H9 (cell line): ENCODE data around the gene USP38. TPM values are rescaled to one million over a fixed set of nuclear protein-coding genes. Genes with fewer than 3 reads are reported as not detected.

Source experiments
- DNase-seq: peaks from one replicate; pipeline ENCODE4 v3.0.0-alpha.2; 2017
- H2AFZ ChIP-seq: one replicate; pipeline ENCODE4 v1.6.1; 2013; ENCODE audit warnings: mild to moderate bottlenecking, low read length, control low read depth, moderate library complexity
- H2AK5ac ChIP-seq: 2 replicates; pipeline ENCODE4 v1.6.1; 2013; ENCODE audit warnings: low read length, control low read depth, mixed read lengths; ENCODE audit not compliant: insufficient read length
- H2BK120ac ChIP-seq: one replicate; pipeline ENCODE4 v1.6.1; 2013; ENCODE audit warnings: low read depth, mild to moderate bottlenecking, low read length, control low read depth, inconsistent platforms; ENCODE audit not compliant: poor library complexity, severe bottlenecking
- H2BK12ac ChIP-seq: 2 replicates; pipeline ENCODE4 v1.6.1; 2013; ENCODE audit warnings: low read length, control low read depth, mixed read lengths, low read depth; ENCODE audit not compliant: insufficient read length
- H2BK15ac ChIP-seq: 2 replicates; pipeline ENCODE4 v1.6.1; 2013; ENCODE audit warnings: low read depth, low read length, control low read depth
- H2BK20ac ChIP-seq: one replicate; pipeline ENCODE4 v1.6.1; 2013; ENCODE audit warnings: low read depth, mild to moderate bottlenecking, low read length, control low read depth, inconsistent platforms; ENCODE audit not compliant: poor library complexity, severe bottlenecking
- H2BK5ac ChIP-seq: 2 replicates; pipeline ENCODE4 v1.6.1; 2013; ENCODE audit warnings: low read length, control low read depth, mixed read lengths; ENCODE audit not compliant: insufficient read length
- H3K14ac ChIP-seq: 2 replicates; pipeline ENCODE4 v1.6.1; 2013; ENCODE audit warnings: low read length, control low read depth; ENCODE audit not compliant: insufficient read depth
- H3K18ac ChIP-seq: 2 replicates; pipeline ENCODE4 v1.6.1; 2013; ENCODE audit warnings: low read depth, mild to moderate bottlenecking, mixed read lengths, low read length, control low read depth; ENCODE audit not compliant: insufficient read length
- H3K23ac ChIP-seq: 2 replicates; pipeline ENCODE4 v1.6.1; 2013; ENCODE audit warnings: low read length, control low read depth, mixed read lengths, low read depth; ENCODE audit not compliant: insufficient read length
- H3K23me2 ChIP-seq: 2 replicates; pipeline ENCODE4 v1.6.1; 2013; ENCODE audit warnings: low read depth, mild to moderate bottlenecking, mixed read lengths, low read length, control low read depth; ENCODE audit not compliant: insufficient read length, poor library complexity, severe bottlenecking
- H3K27ac ChIP-seq: 2 replicates; pipeline ENCODE4 v1.5.1; 2013; ENCODE audit warnings: low read length, control low read depth, mixed read lengths, low read depth; ENCODE audit not compliant: insufficient read length
- H3K27me3 ChIP-seq: 2 replicates; pipeline ENCODE4 v1.6.1; 2013; ENCODE audit warnings: low read length, control low read depth, inconsistent platforms; ENCODE audit not compliant: insufficient read depth
- H3K4ac ChIP-seq: 2 replicates; pipeline ENCODE4 v1.6.1; 2013; ENCODE audit warnings: low read depth, mild to moderate bottlenecking, control low read depth, inconsistent platforms, low read length, moderate library complexity
- H3K4me1 ChIP-seq: 2 replicates; pipeline ENCODE4 v1.6.1; 2013; ENCODE audit warnings: low read length, control low read depth, inconsistent platforms; ENCODE audit not compliant: insufficient read depth
- H3K4me2 ChIP-seq: 2 replicates; pipeline ENCODE4 v1.6.1; 2013; ENCODE audit warnings: low read length, control low read depth, mixed read lengths; ENCODE audit not compliant: insufficient read length, insufficient read depth
- H3K56ac ChIP-seq: 2 replicates; pipeline ENCODE4 v1.6.1; 2013; ENCODE audit warnings: low read depth, mild to moderate bottlenecking, mixed read lengths, low read length, control low read depth; ENCODE audit not compliant: insufficient read length
- H3K79me1 ChIP-seq: 2 replicates; pipeline ENCODE4 v1.6.1; 2013; ENCODE audit warnings: low read depth, mild to moderate bottlenecking, moderate library complexity, low read length, control low read depth, inconsistent platforms; ENCODE audit not compliant: insufficient read depth, poor library complexity, severe bottlenecking
- H3K79me2 ChIP-seq: 2 replicates; pipeline ENCODE4 v1.6.1; 2013; ENCODE audit warnings: low read length, control low read depth, inconsistent platforms; ENCODE audit not compliant: insufficient read depth
- H3K9ac ChIP-seq: 2 replicates; pipeline ENCODE4 v1.6.1; 2013; ENCODE audit warnings: low read length, control low read depth, mixed read lengths; ENCODE audit not compliant: insufficient read length; ENCODE audit errors: extremely low read depth
- H3K9me3 ChIP-seq: one replicate; pipeline ENCODE4 v1.6.1; 2013; ENCODE audit warnings: low read depth, low read length, inconsistent platforms; ENCODE audit not compliant: control insufficient read depth
- H3T11ph ChIP-seq: one replicate; pipeline ENCODE4 v1.6.1; 2013; ENCODE audit warnings: mild to moderate bottlenecking, low read length, control low read depth, inconsistent platforms
- H4K20me1 ChIP-seq: one replicate; pipeline ENCODE4 v1.6.1; 2013; ENCODE audit not compliant: control insufficient read depth, insufficient read length, insufficient read depth
- H4K5ac ChIP-seq: 2 replicates; pipeline ENCODE4 v1.6.1; 2013; ENCODE audit warnings: low read depth, mild to moderate bottlenecking, mixed read lengths, low read length, control low read depth; ENCODE audit not compliant: insufficient read length
- H4K8ac ChIP-seq: replicated peaks from 2 replicates; pipeline ENCODE4 v1.6.1; 2013; ENCODE audit warnings: low read length, control low read depth, mixed read lengths, low read depth; ENCODE audit not compliant: insufficient read length
- H4K91ac ChIP-seq: 2 replicates; pipeline ENCODE4 v1.6.1; 2013; ENCODE audit warnings: low read depth, mild to moderate bottlenecking, moderate library complexity, mixed read lengths, low read length, control low read depth; ENCODE audit not compliant: insufficient read length
- H3K27ac Mint-ChIP-seq, 3 experiments: 2 replicates in 2 of 3; 3 replicates in 1 of 3; pipeline ENCODE4 v1.8.0; 2020 to 2021; ENCODE audit warnings: mixed read lengths in 3 of 3, mild to moderate bottlenecking in 1 of 3, moderate library complexity in 1 of 3
- H3K27me3 Mint-ChIP-seq: 2 replicates; pipeline ENCODE4 v1.8.0; 2021; ENCODE audit warnings: low read depth, mild to moderate bottlenecking, moderate library complexity, mixed read lengths
- H3K36me3 Mint-ChIP-seq, 3 experiments: 2 replicates in 2 of 3; 3 replicates in 1 of 3; pipeline ENCODE4 v1.8.0; 2020 to 2021; ENCODE audit warnings: low read depth in 3 of 3, mixed read lengths in 3 of 3; ENCODE audit not compliant: insufficient read depth in 1 of 3
- H3K4me1 Mint-ChIP-seq, 2 experiments: 2 replicates each; pipeline ENCODE4 v1.8.0; 2020; ENCODE audit warnings: mixed read lengths in 2 of 2
- H3K4me3 Mint-ChIP-seq, 2 experiments: 2 replicates in 1 of 2; 3 replicates in 1 of 2; pipeline ENCODE4 v1.8.0; 2020 to 2021; ENCODE audit warnings: mild to moderate bottlenecking in 2 of 2, mixed read lengths in 2 of 2, moderate library complexity in 1 of 2
- H3K9me3 Mint-ChIP-seq, 2 experiments: 2 replicates in 1 of 2; 3 replicates in 1 of 2; pipeline ENCODE4 v1.8.0; 2020; ENCODE audit warnings: mild to moderate bottlenecking in 2 of 2, mixed read lengths in 2 of 2, moderate library complexity in 1 of 2
- CTCF ChIP-seq: fragments of 200-600 bp; sonication (generic); conservative IDR thresholded peaks from 3 replicates; pipeline ENCODE4 v1.8.0; 2021; ENCODE audit warnings: antibody characterized with exemption, mild to moderate bottlenecking
- WGBS: extraction: QIAGEN DNeasy Blood & Tissue Kit; methylation state at CpG from one replicate; pipeline ENCODE4 v1.1.7; 2013; ENCODE audit warnings: missing lambda C conversion rate, low lambda C conversion rate, mixed read lengths; ENCODE audit not compliant: insufficient read length; ENCODE audit errors: extremely low coverage; 5-methylcytosine and 5-hydroxymethylcytosine counted together
- total RNA-seq: library from RNA; stranded (reverse); gene quantifications from 2 replicates; pipeline ENCODE4 v1.2.1, GENCODE V29; 2021

The USP38 gene
- total RNA-seq, 1 experiment from 2014 or later, result 15.2 TPM

- no CpG with 5 or more reads among the region's 4 CpGs for WGBS
- Histone ChIP-seq H3K4ac (no peak overlapping the region), H2BK120ac (no peak overlapping the region), H3K4me1 (no peaks in the 10 kb centered on the region), H2BK15ac (no peak overlapping the region), H3K23ac (no peak overlapping the region), H3K79me1 (no peaks in the 10 kb centered on the region), H3K9ac (no peak overlapping the region), H4K8ac (no peak overlapping the region), H2BK12ac (no peak overlapping the region), H4K20me1 (no peaks in the 10 kb centered on the region), H2BK5ac (no peak overlapping the region), H2AFZ (no peak overlapping the region), H3K4me2 (no peak overlapping the region), H3K79me2 (no peaks in the 10 kb centered on the region), H4K91ac (no peak overlapping the region), H3K9me3 (no peaks in the 10 kb centered on the region), H3K56ac (no peak overlapping the region), H2AK5ac (no peak overlapping the region), H4K5ac (no peak overlapping the region), H3T11ph (no peak overlapping the region), H3K23me2 (no peaks in the 10 kb centered on the region), H3K18ac (no peak overlapping the region), H3K14ac (no peak overlapping the region), H3K27me3 (no peaks in the 10 kb centered on the region), H2BK20ac (no peak overlapping the region), H3K27ac (no peak overlapping the region)
- Mint-ChIP-seq H3K4me3 (no peak overlapping the region), H3K27ac (no peak overlapping the region), H3K4me1 (peaks cover 17 to 20% of the 10 kb centered on the region in 2 experiments), H3K27me3 (no peaks in the 10 kb centered on the region), H3K9me3 (peaks cover 9 to 12% of the 10 kb centered on the region in 2 experiments), H3K36me3 (peaks cover 2 to 14% (median 2%) of the 10 kb centered on the region in 3 experiments)
- no peak for TF ChIP-seq CTCF
- DNase-seq, result no peak
Observed at GRCh38 chr4:143246977-143247376, 62.3 kb downstream of the USP38 start.
